Keratinocyte (primary cell): Measurements from ENCODE around the gene DCP1B. TPM values are rescaled to one million over a fixed set of nuclear protein-coding genes. Genes with fewer than 3 reads are reported as not detected.
"Not testable (repeated sequence)": the region's sequence is repeated elsewhere in the genome, so short reads cannot be mapped to it uniquely, and the experiment has no call there.

Source experiments
- DNase-seq: peaks from one replicate; pipeline ENCODE4 v3.0.0-alpha.2; 2011; ENCODE audit warnings: low read depth, missing footprints, low spot score
- FAIRE-seq: peaks from 2 replicates; lab custom pipeline; 2011; peaks lifted over from hg19 to GRCh38; lab: Jason Lieb, UNC
- H2AFZ ChIP-seq: 2 replicates; pipeline ENCODE4 v1.6.0; 2012; ENCODE audit warnings: low read length, control low read depth, inconsistent platforms; ENCODE audit not compliant: control insufficient read depth
- H3K27ac ChIP-seq: 2 replicates; pipeline ENCODE4 v1.5.1; 2011; ENCODE audit warnings: low read length; ENCODE audit not compliant: control insufficient read depth, insufficient read depth
- H3K27me3 ChIP-seq: 3 replicates; pipeline ENCODE4 v1.6.0; 2011; ENCODE audit warnings: low read length; ENCODE audit not compliant: control insufficient read depth, insufficient read depth; ENCODE audit errors: extremely low read depth
- H3K36me3 ChIP-seq, 2 experiments: 2 replicates in 1 of 2; 3 replicates in 1 of 2; pipeline ENCODE4 v1.5.1; 2011; ENCODE audit warnings: low read length in 2 of 2, mild to moderate bottlenecking in 1 of 2; ENCODE audit not compliant: control insufficient read depth in 2 of 2, insufficient read depth in 2 of 2; ENCODE audit errors: extremely low read depth in 1 of 2
- H3K4me1 ChIP-seq: 3 replicates; pipeline ENCODE4 v1.5.1; 2011; ENCODE audit warnings: low read length; ENCODE audit not compliant: control insufficient read depth, insufficient read depth; ENCODE audit errors: extremely low read depth
- H3K4me2 ChIP-seq: 3 replicates; pipeline ENCODE4 v1.6.0; 2011; ENCODE audit warnings: low read depth, low read length; ENCODE audit not compliant: control insufficient read depth, insufficient read depth; ENCODE audit errors: extremely low read depth
- H3K4me3 ChIP-seq, 3 experiments: fragments of 200-600 bp in 1 of 3; sonication (generic) in 1 of 3; 2 replicates in 2 of 3; 3 replicates in 1 of 3; pipeline ENCODE4 v1.5.1; 2011 to 2016; ENCODE audit warnings: low read length in 3 of 3, mild to moderate bottlenecking in 3 of 3, control low read depth in 2 of 3, inconsistent platforms in 1 of 3, low read depth in 1 of 3, mixed read lengths in 1 of 3, mixed run types in 1 of 3, moderate library complexity in 1 of 3; ENCODE audit not compliant: control insufficient read depth in 2 of 3, insufficient read depth in 2 of 3; ENCODE audit errors: extremely low read depth in 1 of 3
- H3K79me2 ChIP-seq: 2 replicates; pipeline ENCODE4 v1.6.0; 2012; ENCODE audit warnings: low read length; ENCODE audit not compliant: control insufficient read depth, insufficient read depth
- H3K9ac ChIP-seq: 3 replicates; pipeline ENCODE4 v1.6.0; 2011; ENCODE audit warnings: low read length; ENCODE audit not compliant: control insufficient read depth, insufficient read depth; ENCODE audit errors: extremely low read depth
- H3K9me1 ChIP-seq: 3 replicates; pipeline ENCODE4 v1.6.0; 2011; ENCODE audit warnings: low read length; ENCODE audit not compliant: control insufficient read depth, insufficient read depth; ENCODE audit errors: extremely low read depth
- H3K9me3 ChIP-seq: 2 replicates; pipeline ENCODE4 v1.5.1; 2012; ENCODE audit warnings: low read depth, low read length; ENCODE audit not compliant: control insufficient read depth
- H4K20me1 ChIP-seq: 3 replicates; pipeline ENCODE4 v1.6.0; 2011; ENCODE audit warnings: low read length; ENCODE audit not compliant: control insufficient read depth, insufficient read depth; ENCODE audit errors: extremely low read depth
- CTCF ChIP-seq, 3 experiments: IDR thresholded peaks in 1 of 3; conservative IDR thresholded peaks in 1 of 3; optimal IDR thresholded peaks in 1 of 3; 2 replicates in 2 of 3; 3 replicates in 1 of 3; pipeline versions ENCODE3 to v1.5.1; 2011; ENCODE audit warnings: low read length in 3 of 3, mild to moderate bottlenecking in 3 of 3, moderate library complexity in 2 of 3, control low read depth in 1 of 3, inconsistent platforms in 1 of 3; ENCODE audit not compliant: insufficient read depth in 2 of 3; ENCODE audit errors: extremely low read depth in 1 of 3
- EZH2 ChIP-seq: IDR thresholded peaks from one replicate; pipeline ENCODE4 v1.6.1; 2012; ENCODE audit warnings: inconsistent platforms, mild to moderate bottlenecking, low read length, moderate library complexity
- dilution Hi-C: fragments of 300-500 bp; cut with MboI; formaldehyde crosslinking; loops from one replicate; pipeline ENCODE4 v1.7.0; 2020; ENCODE audit warnings: low sequenced_read_pairs; ENCODE audit not compliant: extremely low pct_ligation_motif_present
- polyA plus RNA-seq, 5 experiments: library from polyadenylated mRNA; depleted of rRNA in 3 of 5; stranded (reverse) in 3 of 5; stranded (forward) in 1 of 5; unstranded in 1 of 5; fragments of >200 nt; gene quantifications; 1 replicate in 1 of 5; 2 replicates in 3 of 5; 3 replicates in 1 of 5; pipeline versions ENCODE4 v1.2.1 to v1.2.3, GENCODE V29; 2011 to 2012; ENCODE audit warnings: missing spikeins in 2 of 5, low read depth in 1 of 5, low replicate concordance in 1 of 5

DCP1B gene
- polyA plus RNA-seq, 1 donor (not counting 4 experiments of a cell fraction or from before 2014, with no cell fraction given), result 9.7 TPM

DNA sequence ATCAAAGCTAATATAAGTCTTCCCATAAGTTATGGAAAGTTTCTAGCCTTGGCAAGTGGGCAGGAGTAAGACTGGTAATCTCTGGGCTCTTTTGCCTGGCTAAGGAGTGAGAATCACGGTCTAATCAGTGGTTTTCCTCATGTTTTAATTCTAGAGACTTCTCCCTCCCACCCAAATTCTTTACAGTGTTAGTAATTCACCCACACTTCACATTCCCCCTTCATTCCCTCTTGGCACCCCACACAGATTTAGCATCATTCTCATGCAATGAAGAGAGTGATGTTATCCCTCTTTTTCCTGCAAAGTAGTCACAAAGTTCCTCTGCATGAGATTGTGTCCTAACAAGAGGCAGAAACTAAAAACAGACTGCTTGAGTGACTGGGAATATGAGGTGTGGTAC is 57.2 kb downstream of the DCP1B start:
- Histone ChIP-seq H3K27me3 (no peaks in the 10 kb centered on the region), H3K4me1 (peaks cover 14% of the 10 kb centered on the region), H3K9ac (no peak overlapping the region), H3K4me2 (no peak overlapping the region), H2AFZ (no peak overlapping the region), H3K36me3 (peaks cover 0 to 5% of the 10 kb centered on the region in 2 experiments), H3K9me1 (no peaks in the 10 kb centered on the region), H4K20me1 (no peaks in the 10 kb centered on the region), H3K27ac (no peak overlapping the region), H3K9me3 (no peaks in the 10 kb centered on the region), H3K4me3 (no peak overlapping the region), H3K79me2 (no peaks in the 10 kb centered on the region)
- DNase-seq, result no peak
- dilution Hi-C loops, result no loop called here
- TF ChIP-seq EZH2 (no peak), CTCF (optimal IDR thresholded peaks at IDR 0.05 in 1 of 3, IDR thresholded peaks at IDR 0.05 in 1 of 3, conservative IDR thresholded peaks at IDR 0.05 in 1 of 3; ENCODE audit: extremely low read depth in 1 of 3, insufficient read depth in 2 of 3, low read length in 3 of 3) (no peak)
- no peak for FAIRE-seq

GRCh38 chr12:1946296-1946695 is 58.0 kb downstream of the DCP1B start:
- H3K4me2 ChIP-seq, result no peak overlapping the region
- H3K36me3 ChIP-seq, result peaks cover 0 to 5% of the 10 kb centered on the region in 2 experiments
- H3K9me1 ChIP-seq, result no peaks in the 10 kb centered on the region
- no peak overlapping the region for H2AFZ ChIP-seq
- peaks cover 14% of the 10 kb centered on the region for H3K4me1 ChIP-seq
- no peaks in the 10 kb centered on the region for H3K27me3 ChIP-seq
- TF ChIP-seq CTCF (optimal IDR thresholded peaks at IDR 0.05 in 1 of 3, IDR thresholded peaks at IDR 0.05 in 1 of 3, conservative IDR thresholded peaks at IDR 0.05 in 1 of 3; ENCODE audit: extremely low read depth in 1 of 3, insufficient read depth in 2 of 3, low read length in 3 of 3), result no peak
- no peak for TF ChIP-seq EZH2
- no peaks in the 10 kb centered on the region for H4K20me1 ChIP-seq
- FAIRE-seq (no peak), DNase-seq (no peak)
- H3K9me3 ChIP-seq, result no peaks in the 10 kb centered on the region
- H3K79me2 ChIP-seq, result no peaks in the 10 kb centered on the region
- dilution Hi-C loops, result no loop called here
- H3K27ac ChIP-seq, result no peak overlapping the region
- no peak overlapping the region for H3K9ac ChIP-seq
- no peak overlapping the region for H3K4me3 ChIP-seq

DNA sequence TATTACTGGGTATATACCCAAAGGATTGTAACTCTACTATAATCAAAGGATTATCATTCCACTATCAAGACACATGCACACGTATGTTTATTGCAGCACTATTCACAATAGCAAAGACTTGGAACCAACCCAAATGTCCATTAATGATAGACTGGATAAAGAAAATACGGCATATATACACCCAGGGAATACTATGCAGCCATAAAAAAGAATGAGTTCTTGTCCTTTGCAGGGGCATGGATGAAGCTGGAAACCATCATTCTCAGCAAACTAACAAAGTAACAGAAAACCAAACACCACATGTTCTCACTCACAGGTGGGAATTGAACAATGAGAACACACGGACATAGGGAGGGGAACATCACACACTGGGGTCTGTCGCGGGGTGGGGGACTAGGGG is 58.8 kb downstream of the DCP1B start:
- peaks cover 13% of the 10 kb centered on the region for H3K4me1 ChIP-seq
- H3K79me2 ChIP-seq, H3K36me3 ChIP-seq, H3K27me3 ChIP-seq, DNase-seq, H3K9me3 ChIP-seq, H3K4me2 ChIP-seq, H3K4me3 ChIP-seq, H3K9me1 ChIP-seq, H4K20me1 ChIP-seq, H2AFZ ChIP-seq, FAIRE-seq, H3K9ac ChIP-seq, H3K27ac ChIP-seq, dilution Hi-C loops: not testable (repeated sequence)
